OCI-LY1 (cell line): ENCODE data around the gene MRPL53.

Experiments
- H2AFZ ChIP-seq: fragments of 200-600 bp; sonication (generic), shearing (Covaris generic); 2 replicates; pipeline ENCODE4 v1.6.0; 2014; ENCODE audit warnings: antibody characterized with exemption, mild to moderate bottlenecking, low read length
- H3F3A ChIP-seq: fragments of 200-600 bp; sonication (generic), shearing (Covaris generic); 2 replicates; pipeline ENCODE4 v1.6.0; 2014; ENCODE audit warnings: mild to moderate bottlenecking, antibody characterized with exemption, low read length, moderate library complexity; ENCODE audit not compliant: insufficient read depth
- H3K27ac ChIP-seq: fragments of 200-600 bp; sonication (generic); 2 replicates; pipeline ENCODE4 v1.5.1; 2014; ENCODE audit warnings: low read length, mixed run types, mild to moderate bottlenecking, low read depth; ENCODE audit not compliant: poor library complexity, severe bottlenecking
- H3K27me3 ChIP-seq: fragments of 200-600 bp; sonication (generic); 2 replicates; pipeline ENCODE4 v1.6.0; 2014; ENCODE audit warnings: antibody characterized with exemption, mild to moderate bottlenecking, low read length, moderate library complexity; ENCODE audit not compliant: insufficient read depth
- H3K36me3 ChIP-seq: fragments of 200-600 bp; sonication (generic); 2 replicates; pipeline ENCODE4 v1.6.1; 2014; ENCODE audit warnings: mild to moderate bottlenecking, antibody characterized with exemption, low read length, moderate library complexity, mixed read lengths; ENCODE audit not compliant: insufficient read depth
- H3K4me1 ChIP-seq: fragments of 200-600 bp; sonication (generic); 2 replicates; pipeline ENCODE4 v1.5.1; 2014; ENCODE audit warnings: mild to moderate bottlenecking, low read length, moderate library complexity; ENCODE audit not compliant: insufficient read depth, severe bottlenecking
- H3K4me2 ChIP-seq: fragments of 200-600 bp; sonication (generic), shearing (Covaris generic); 2 replicates; pipeline ENCODE4 v1.6.1; 2014; ENCODE audit warnings: low read length
- H3K4me3 ChIP-seq: fragments of 200-600 bp; sonication (generic); 2 replicates; pipeline ENCODE4 v1.5.1; 2014; ENCODE audit warnings: low read length, low read depth, mild to moderate bottlenecking, mixed read lengths; ENCODE audit not compliant: poor library complexity, severe bottlenecking
- H3K79me2 ChIP-seq: fragments of 200-600 bp; shearing (Covaris generic); 2 replicates; pipeline ENCODE4 v1.6.1; 2016; ENCODE audit warnings: mixed run types, low read length, mixed read lengths; ENCODE audit not compliant: insufficient read depth
- H3K9ac ChIP-seq: fragments of 200-600 bp; sonication (generic), shearing (Covaris generic); 2 replicates; pipeline ENCODE4 v1.6.1; 2014; ENCODE audit warnings: mild to moderate bottlenecking, low read length, mixed read lengths
- H3K9me2 ChIP-seq: fragments of 200-600 bp; sonication (generic), shearing (Covaris generic); 2 replicates; pipeline ENCODE4 v1.6.1; 2014; ENCODE audit warnings: low read depth, mild to moderate bottlenecking, low read length, mixed read lengths
- H3K9me3 ChIP-seq: fragments of 200-600 bp; shearing (Covaris generic); 2 replicates; pipeline ENCODE4 v1.6.1; 2014; ENCODE audit warnings: low read length, mixed read lengths
- H4K20me1 ChIP-seq: fragments of 200-600 bp; sonication (generic), shearing (Covaris generic); 2 replicates; pipeline ENCODE4 v1.6.0; 2016; ENCODE audit warnings: mild to moderate bottlenecking, low read length; ENCODE audit not compliant: insufficient read depth
- CTCF ChIP-seq: fragments of 200-600 bp; sonication (generic), shearing (Covaris generic); IDR thresholded peaks from 2 replicates; pipeline ENCODE4 v1.5.1; 2017; ENCODE audit warnings: mild to moderate bottlenecking, antibody characterized with exemption, low read length, moderate library complexity, mixed read lengths
- EZH2 ChIP-seq: fragments of 200-600 bp; sonication (generic), shearing (Covaris generic); IDR thresholded peaks from 2 replicates; pipeline ENCODE4 v1.8.0; 2017; ENCODE audit warnings: borderline replicate concordance, mixed run types, mild to moderate bottlenecking, antibody characterized with exemption, low read length, moderate library complexity, mixed read lengths

Gene MRPL53

GRCh38 chr2:74439803-74440377 is 32.6 kb downstream of the MRPL53 start:
- no peaks in the 10 kb centered on the region for H3K79me2 ChIP-seq

GRCh38 chr2:74439373-74439772 is 33.1 kb downstream of the MRPL53 start:
- H3K9me2 ChIP-seq: no peaks in the 10 kb centered on the region
- peaks cover 10% of the 10 kb centered on the region; the same call in 1 of the 2 replicates for H3K27me3 ChIP-seq
- no peak overlapping the region for H3K9ac ChIP-seq
- TF ChIP-seq CTCF: no peak
- no peak for TF ChIP-seq EZH2
- no peaks in the 10 kb centered on the region for H4K20me1 ChIP-seq
- H3K4me3 ChIP-seq: no peak overlapping the region
- H3K4me2 ChIP-seq: no peak overlapping the region
- no peaks in the 10 kb centered on the region for H3K36me3 ChIP-seq
- H3K4me1 ChIP-seq: peaks cover 24% of the 10 kb centered on the region
- H3K27ac ChIP-seq: no peak overlapping the region
- no peaks in the 10 kb centered on the region for H3F3A ChIP-seq
- no peak overlapping the region for H2AFZ ChIP-seq
- H3K79me2 ChIP-seq: no peaks in the 10 kb centered on the region
- no peaks in the 10 kb centered on the region for H3K9me3 ChIP-seq

More at GRCh38 chr2:74439803-74440377, 32.6 kb downstream of the MRPL53 start:
- Histone ChIP-seq H3K9me2 (no peaks in the 10 kb centered on the region), H4K20me1 (no peaks in the 10 kb centered on the region), H3K36me3 (no peaks in the 10 kb centered on the region), H3K27ac (no peak overlapping the region), H3K4me2 (peak overlapping the region; percentile 25; the same call in 1 of the 2 replicates), H3K4me3 (no peak overlapping the region), H3K9ac (no peak overlapping the region), H2AFZ (no peak overlapping the region), H3K9me3 (no peaks in the 10 kb centered on the region), H3F3A (no peaks in the 10 kb centered on the region), H3K4me1 (peaks cover 25% of the 10 kb centered on the region), H3K27me3 (peaks cover 12% of the 10 kb centered on the region; the same call in 1 of the 2 replicates)
- TF ChIP-seq EZH2: no peak
- no peak for TF ChIP-seq CTCF

- Histone ChIP-seq H3K9ac (no peak overlapping the region), H3K79me2 (no peaks in the 10 kb centered on the region), H3K27ac (no peak overlapping the region), H3K9me2 (no peaks in the 10 kb centered on the region), H3K4me1 (peaks cover 19% of the 10 kb centered on the region), H3F3A (no peaks in the 10 kb centered on the region), H3K9me3 (no peaks in the 10 kb centered on the region), H2AFZ (no peak overlapping the region), H3K36me3 (no peaks in the 10 kb centered on the region), H3K4me3 (no peak overlapping the region), H3K4me2 (no peak overlapping the region), H4K20me1 (no peaks in the 10 kb centered on the region), H3K27me3 (peaks cover 8% of the 10 kb centered on the region; the same call in 1 of the 2 replicates)
- TF ChIP-seq EZH2: no peak
- TF ChIP-seq CTCF: no peak
Measured at GRCh38 chr2:74438248-74438647, 34.2 kb downstream of the MRPL53 start.
